ENCODE measurements around the gene SPATA6L.

Gene SPATA6L

DNA sequence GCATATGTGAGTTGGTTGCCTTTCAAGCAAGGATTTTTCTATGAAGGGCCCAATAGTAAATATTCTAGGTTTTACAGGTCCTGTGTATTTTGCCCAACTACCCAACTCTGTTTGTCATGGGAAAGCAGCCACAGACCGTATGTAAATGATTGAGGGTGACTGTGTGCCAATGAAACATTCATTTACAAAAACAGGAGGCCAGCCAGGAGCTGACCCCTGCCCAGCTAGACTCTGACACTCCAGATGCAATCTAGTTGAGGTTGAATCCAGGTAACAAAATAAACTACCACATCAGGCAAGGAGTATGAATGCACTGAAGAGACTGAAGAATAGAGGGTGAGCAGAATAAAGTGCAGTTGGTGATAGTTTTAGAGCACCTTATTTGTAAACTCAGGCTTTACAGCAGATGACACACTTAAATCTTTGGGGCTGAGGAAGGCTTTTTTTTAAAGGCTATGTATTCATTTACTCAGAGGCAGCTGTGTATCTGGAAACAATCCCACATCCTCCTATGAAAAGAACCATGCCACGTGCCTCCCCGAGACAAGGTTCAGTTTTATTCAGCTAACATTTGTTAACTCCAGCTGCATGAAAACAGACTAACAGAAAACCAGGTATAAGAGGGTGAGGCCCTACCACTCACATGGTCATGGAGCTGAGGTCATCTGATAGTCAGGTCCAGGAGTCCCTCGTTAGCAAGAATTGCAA, 115.3 kb downstream of the SPATA6L start:
- DNase-seq (ENCODE audit: low read depth in 3 of 3), result no peak

- DNase-seq (ENCODE audit: low read depth in 3 of 3), result no peak
Measured at GRCh38 chr9:4549751-4550295, 116.5 kb downstream of the SPATA6L start.

DNA sequence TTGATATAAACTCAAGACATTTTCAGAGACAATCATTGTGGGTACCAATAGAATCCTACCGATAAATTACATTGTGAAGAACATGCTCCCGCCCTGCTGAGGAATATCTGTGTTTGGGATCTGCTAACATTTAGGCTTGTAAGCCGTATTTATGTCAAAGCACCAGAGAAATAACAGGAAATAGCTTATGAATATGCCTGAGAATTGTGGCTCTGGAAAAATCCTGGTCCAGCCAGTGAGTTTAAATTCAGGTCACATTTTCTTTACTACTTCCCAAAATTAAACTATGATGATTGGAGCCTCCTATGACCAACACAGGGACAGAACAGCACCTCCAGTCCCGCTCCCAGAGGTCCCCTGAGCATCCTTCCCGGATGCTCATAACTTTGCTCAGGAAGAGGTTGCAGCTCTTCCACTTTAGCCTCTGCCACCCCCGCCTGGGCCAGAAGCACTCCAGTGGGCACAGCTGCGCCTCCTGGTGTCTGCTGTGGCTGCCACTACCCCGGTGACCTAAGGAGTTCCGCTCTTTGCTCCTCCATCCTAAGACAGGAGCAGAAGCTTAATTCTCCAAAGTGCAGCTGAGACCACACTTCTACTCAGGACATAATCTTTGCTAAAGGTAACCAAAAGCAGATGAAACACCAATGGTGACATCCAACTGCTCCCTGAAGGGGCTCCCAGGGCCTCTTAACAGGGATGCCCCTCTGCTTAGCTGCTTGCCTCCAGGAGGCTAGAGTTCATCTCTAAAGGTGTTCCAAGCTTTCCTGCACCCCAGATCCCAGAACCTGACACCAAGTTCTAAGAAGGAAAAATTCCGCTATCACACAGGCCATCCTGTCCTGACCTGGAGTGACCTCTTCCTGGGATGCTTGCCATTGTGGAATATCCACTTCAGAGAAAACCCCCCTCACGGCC, 117.2 kb downstream of the SPATA6L start:
- no peak for DNase-seq (ENCODE audit: low read depth in 3 of 3)
